Measurements from ENCODE around the gene CREBRF.

The CREBRF gene

GRCh38 chr5:173187054-173187743 lies 131.0 kb downstream of the CREBRF start:
- intact Hi-C loops (cut with DNase I) = no loop called here
- no peak for DNase-seq

DNA sequence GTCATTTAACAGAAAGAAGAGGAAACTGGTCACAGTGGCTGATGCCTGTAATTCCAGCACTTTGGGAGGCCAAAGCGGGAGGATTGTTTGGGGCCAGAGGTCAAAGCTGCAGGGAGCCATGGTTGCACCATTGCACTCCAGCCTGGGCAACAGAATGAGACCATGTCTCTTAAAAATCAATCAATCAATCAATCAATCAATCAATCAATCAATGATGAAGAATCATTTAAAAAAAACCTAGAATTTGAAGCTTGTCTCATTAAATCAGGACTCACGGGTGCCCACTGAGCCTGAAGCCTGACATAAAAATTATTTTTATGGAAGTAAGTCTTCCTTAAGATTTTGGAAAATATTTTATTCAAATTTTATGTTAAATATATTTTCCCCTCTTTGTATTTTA lies 132.1 kb downstream of the CREBRF start:
- no peak for DNase-seq
- intact Hi-C loops (cut with DNase I) = no loop called here

Data from head of caudate nucleus (tissue), 42 donors.